Esophagus muscularis mucosa (tissue), 3 donors: ENCODE measurements around the gene ASAH2B.

Experiments used
- CTCF ChIP-seq, 3 experiments: fragments of 200-600 bp in 2 of 3; fragments of 450-650 bp in 1 of 3; sonication (generic) in 2 of 3; IDR thresholded peaks; one replicate each; pipeline ENCODE4 v1.5.1; 2017 to 2019; ENCODE audit warnings: antibody characterized with exemption in 3 of 3, mild to moderate bottlenecking in 2 of 3, moderate library complexity in 1 of 3
- POLR2A ChIP-seq: fragments of 450-650 bp; IDR thresholded peaks from one replicate; pipeline ENCODE4 v1.6.1; 2017; ENCODE audit warnings: antibody characterized with exemption, moderate library complexity, mild to moderate bottlenecking, low read depth
- POLR2AphosphoS5 ChIP-seq, 2 donors: sonication (generic); formaldehyde crosslinking; IDR thresholded peaks; one replicate each; pipeline ENCODE4 v1.6.1; 2017; ENCODE audit warnings: antibody characterized with exemption in 2 of 2

DNA sequence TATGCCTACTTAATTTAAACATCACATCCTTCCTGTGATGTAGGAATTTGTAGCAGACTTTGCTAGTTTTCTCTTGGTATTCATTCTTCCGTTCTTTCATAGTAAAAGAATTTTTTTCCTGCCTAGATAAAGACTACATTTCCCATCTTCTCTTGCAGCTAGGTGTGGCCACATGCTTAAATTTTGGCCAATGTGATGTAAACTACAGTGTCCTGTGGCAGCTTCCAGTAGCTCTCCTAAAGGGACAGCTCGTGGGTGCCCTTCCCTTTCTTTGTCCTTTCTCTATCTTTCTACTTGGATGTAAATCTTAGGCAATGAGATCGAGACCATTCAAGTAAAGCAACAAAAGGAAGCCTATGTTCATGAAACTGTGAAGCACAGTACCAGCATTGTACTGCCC, 58.6 kb downstream of the ASAH2B start:
- TF ChIP-seq CTCF (IDR thresholded peaks at IDR 0.05) (no peak), POLR2AphosphoS5 (IDR thresholded peaks at IDR 0.05) (no peak), POLR2A (no peak)
